Lung microvascular endothelial cell (primary cell): Measurements from ENCODE around the gene PSENEN. TPM values are rescaled to one million over a fixed set of nuclear protein-coding genes. Genes with fewer than 3 reads are reported as not detected.
A peak's percentile ranks its signal among the peaks of the same experiment; 100 is the strongest.

Experiments used
- DNase-seq, 2 donors: peaks; one replicate each; pipeline versions ENCODE4 v3.0.0 to v3.0.0-alpha.2; 2010; ENCODE audit warnings: low read depth in 2 of 2
- total RNA-seq: library from RNA; depleted of rRNA; stranded (reverse); fragments of >200 nt; gene quantifications from 2 replicates; pipeline ENCODE4 v1.2.1, GENCODE V29; 2014

Gene PSENEN
- total RNA-seq, 1 donor from 2014 or later: 16.5 TPM

DNA sequence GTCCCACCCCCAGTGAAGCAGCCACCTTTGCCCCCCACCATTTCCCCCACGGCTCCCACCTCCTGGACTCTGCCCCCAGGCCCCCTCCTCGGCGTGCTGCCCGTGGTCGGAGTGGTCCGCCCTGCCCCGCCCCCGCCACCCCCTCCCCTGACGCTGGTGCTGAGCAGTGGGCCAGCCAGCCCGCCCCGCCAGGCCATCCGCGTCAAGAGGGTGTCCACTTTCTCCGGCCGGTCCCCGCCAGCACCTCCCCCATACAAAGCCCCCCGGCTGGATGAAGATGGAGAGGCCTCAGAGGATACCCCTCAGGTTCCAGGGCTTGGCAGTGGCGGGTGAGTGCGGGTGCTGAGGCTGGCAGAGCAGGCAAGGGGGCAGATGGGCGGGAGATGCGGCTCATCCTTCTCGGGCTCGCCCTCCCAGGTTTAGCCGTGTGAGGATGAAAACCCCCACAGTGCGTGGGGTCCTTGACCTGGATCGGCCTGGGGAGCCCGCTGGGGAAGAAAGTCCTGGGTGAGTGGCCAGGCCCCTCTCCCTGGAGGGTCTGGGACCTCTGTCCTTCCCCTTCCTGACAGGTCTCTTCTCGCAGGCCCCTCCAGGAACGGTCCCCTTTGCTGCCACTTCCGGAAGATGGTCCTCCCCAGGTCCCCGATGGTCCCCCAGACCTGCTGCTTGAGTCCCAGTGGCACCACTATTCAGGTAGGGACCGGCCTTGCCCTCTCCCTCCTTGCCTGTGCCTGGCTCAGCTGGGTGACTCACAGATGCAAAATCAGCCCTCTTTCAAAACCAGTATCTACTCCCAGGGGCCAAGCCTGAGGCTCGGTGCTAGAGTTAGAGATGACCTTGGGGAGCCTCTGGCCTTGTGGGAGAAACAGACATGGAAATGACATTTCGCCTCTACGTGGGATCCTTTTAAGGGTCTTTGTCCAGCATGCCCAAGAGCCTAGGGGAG is 12.0 kb upstream of the PSENEN start:
- DNase-seq: no peak

DNA sequence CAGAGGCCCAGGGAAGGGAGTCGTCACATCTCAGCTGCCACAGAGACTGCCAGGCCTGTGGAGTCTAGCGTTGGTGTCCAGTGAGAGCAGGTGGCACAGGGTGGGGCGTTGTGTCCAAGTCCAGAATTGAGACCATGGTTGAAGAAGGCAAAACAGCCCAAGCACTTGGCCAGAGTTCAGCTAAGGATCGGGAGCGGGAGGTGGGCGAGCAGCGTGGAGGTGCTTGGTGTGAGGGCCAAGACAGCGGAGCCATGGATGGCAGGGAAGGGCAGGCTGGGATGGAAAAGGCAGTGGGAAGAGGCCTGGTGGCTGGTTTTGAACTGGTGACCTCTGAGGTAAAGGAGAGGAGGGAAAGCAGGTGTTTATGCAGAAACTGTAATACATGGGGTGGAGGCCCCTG is 11.2 kb upstream of the PSENEN start:
- no peak for DNase-seq

DNA sequence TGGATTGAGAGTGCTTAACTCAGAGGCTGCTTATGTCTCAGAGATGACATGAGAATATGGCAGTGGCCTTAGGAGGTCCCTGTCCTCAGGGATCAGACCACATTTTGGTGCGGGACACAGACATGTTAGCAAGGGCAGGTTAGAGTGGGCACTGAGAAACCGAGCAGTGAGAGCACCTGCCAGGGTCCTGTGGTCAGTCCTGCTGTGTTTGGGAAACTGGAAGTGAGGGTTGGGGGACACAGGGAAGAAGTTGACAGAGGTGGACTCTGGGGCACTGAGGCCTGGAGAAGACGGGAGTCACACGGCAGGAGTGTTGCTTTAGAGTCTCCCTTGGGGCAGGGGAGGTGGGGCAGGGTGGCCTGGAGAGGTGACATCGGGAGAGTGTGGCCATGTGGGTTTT is 10.6 kb upstream of the PSENEN start:
- no peak for DNase-seq

DNA sequence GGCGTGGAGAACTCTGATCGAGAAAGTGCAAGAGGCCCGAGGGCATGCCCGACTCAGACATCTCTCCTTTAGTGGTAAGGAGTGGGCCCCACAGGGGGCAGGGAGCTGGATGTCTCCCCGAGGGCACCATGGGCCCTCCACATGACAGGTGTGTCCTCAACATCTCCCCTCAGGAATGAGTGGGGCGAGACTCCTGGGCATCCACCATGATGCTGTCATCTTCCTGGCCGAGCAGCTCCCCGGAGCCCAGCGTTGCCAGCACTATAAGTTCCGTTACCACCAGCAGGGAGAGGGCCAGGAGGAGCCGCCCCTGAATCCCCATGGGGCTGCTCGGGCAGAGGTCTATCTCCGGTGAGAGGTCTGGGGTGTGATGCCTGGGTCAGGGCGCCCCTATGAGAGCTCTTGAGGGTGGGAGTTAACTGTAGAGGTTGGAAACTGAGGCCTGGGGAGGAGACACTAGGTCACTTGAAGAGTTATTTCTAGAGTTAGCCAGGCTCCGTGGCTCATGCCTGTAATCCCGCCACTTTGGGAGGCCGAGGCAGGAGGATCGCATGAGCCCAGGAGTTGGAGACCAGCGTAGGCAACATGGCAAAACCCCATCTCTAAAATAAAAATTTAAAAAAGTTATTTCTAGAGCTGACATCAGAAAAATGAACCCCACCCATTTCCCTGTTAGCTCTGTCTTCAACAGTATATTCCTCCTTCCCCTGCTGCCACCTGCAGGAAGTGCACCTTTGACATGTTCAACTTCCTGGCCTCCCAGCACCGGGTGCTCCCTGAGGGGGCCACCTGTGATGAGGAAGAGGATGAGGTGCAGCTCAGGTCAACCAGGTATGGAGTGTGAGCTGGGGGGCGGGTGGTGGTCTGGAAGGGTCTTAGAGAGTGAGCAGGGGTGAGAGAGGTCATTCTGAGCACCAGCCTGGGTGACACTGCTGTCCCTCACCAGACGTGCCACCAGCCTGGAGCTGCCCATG is 8.3 kb upstream of the PSENEN start:
- no peak for DNase-seq

DNA sequence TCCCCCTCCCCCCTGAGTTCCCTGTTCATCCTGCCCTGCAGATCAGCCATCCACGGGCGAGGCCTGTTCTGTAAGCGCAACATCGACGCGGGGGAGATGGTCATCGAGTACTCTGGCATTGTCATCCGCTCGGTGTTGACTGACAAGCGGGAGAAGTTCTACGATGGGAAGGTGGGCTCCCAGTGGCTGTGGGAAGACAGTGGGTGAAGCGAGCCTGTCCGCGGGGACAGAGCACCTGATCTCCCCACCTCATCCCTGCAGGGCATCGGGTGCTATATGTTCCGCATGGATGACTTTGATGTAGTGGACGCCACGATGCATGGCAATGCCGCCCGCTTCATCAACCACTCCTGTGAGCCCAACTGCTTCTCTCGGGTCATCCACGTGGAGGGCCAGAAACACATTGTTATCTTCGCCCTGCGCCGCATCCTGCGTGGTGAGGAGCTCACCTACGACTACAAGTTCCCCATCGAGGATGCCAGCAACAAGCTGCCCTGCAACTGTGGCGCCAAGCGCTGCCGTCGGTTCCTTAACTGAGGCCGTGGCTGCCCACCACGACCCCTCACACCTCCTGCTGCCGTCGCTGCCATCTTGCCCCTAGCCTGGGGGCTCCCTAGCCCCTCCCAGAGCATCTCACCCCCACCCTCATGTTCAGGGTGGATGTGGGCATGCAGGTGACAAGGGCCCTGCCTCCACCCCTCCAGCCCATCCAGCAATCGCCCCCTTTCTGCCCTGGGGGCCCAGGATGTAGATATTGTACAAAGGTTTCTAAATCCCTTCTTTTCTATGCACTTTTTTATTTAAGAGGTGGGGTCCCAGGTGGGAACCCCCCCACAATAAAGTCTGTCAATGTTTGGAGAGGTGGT is 7.2 kb upstream of the PSENEN start:
- no peak for DNase-seq

DNA sequence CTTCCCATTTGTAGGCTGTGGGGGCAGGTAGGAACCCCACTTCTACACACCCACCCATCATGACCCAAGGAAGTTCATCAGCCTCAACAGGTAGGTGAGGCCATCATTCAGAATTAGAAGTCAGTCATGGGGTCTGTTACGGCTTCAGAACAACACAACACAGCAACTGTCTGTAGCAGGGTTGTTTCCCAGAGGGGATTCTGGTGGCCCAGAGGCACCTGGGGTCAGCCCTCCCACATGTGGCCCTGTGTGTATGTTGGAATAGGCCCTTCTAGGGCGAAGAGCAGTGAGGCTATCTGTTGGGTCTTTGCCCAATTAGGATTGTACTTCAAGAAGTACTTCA is 6.6 kb upstream of the PSENEN start:
- DNase-seq: no peak

DNA sequence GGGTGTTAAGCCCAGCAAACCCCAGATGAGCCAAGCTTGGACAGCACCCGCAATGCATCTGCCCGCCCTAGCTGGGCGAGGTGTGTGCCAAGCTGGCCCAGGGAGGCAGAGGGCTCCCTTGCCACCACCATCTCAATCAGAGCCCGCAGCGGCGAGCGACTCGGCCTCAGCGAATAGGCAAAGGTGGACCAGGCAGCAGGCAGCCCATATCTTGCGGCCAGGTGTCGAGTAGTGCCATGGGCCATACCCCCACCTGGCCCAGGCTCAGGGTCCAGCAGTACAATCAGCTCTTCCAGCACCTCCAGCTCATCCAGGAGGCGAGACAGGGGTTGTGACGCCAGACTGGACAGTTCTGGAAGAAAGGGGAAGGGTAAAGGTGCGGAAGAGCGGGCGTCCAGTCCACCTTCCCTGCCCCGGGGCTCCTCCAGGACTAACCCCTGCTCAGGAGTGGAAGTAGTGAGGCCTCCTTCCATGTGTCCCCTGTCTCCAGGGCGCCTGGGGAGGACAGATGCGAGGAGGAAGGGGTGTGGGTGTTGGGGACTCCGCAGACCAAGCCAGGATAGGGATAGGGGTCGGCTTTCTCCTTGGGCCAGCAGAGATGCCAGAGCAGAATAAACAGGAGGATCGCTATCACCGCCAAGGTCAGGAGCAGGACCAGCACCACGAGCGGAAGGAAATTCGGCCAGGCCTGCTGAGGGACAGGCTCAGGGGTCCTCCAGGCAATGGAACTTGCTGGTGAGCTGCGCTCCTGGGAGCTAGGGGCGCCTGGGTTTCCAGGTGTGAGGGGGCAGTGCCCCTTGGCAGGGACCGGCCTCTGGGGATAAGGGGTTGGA is 6.0 kb upstream of the PSENEN start:
- DNase-seq: no peak

DNA sequence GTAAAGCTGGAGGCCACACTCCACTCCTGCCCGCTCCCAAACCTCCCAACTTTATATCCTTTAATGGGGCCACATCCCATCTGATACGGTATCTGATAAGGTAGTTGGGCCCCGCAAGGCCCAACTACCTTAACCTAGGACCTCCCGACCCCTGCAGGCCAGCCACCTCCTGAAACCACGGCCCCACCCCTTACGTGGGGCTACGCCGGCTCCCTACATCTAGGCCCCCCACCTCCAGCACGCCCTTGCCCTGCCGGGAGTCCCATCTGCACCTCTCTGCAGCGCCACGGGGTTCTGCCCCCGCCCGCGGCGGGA is 5.4 kb upstream of the PSENEN start:
- DNase-seq: no peak

DNA sequence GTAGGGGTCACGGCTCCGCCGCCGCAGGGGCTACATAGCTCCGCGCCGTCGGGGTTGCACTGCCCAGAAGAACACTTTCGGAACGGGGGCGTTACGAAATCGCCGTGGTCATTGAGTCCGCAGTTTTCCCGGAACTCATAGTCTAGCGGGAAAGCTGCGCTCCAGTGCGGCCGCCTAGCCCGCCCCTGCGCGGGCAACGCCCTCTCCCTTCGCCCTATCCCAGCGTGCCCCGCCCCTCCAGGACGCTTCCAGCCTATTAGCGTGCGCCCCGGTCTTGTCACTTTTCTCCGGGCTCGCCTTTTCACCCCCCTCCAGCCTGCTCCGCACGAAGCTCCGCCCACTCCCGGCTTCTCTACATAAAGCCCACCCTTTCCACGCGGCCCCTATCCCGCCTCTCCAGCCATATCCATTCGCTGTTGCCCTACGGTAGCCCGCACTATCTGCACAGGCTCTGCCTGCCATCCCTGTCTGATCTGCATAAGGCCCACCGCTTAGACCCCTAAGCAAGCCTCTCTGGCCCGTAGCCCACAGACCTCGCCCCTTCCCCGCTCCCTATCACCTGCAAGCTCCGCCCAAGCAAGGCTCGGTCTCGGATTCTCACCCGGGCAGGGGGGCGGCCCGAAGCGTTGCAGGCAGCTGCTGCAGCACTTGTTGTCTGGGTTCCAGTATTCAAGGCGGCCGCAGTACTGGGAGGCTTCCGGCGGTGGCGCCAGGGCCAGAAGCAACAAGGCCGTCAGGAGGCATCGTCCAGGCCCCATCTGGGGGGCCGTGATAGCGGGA is 4.8 kb upstream of the PSENEN start:
- DNase-seq: peak; percentile 95 to 97

DNA sequence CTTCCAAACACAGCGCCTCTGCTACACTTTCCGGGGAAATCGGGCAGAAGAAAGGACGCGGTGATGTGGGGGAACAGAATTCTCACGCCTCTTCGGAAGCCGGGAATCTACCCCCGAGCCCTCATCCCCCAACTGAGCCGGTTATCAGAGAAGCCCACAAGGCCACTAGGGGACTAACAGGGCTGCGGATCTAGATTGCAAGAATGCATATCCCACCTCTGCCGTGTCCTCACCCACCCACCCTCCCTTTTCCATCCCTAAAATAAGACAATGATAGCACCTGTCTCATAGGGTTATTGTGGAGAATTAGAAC is 4.3 kb upstream of the PSENEN start:
- no peak for DNase-seq

DNA sequence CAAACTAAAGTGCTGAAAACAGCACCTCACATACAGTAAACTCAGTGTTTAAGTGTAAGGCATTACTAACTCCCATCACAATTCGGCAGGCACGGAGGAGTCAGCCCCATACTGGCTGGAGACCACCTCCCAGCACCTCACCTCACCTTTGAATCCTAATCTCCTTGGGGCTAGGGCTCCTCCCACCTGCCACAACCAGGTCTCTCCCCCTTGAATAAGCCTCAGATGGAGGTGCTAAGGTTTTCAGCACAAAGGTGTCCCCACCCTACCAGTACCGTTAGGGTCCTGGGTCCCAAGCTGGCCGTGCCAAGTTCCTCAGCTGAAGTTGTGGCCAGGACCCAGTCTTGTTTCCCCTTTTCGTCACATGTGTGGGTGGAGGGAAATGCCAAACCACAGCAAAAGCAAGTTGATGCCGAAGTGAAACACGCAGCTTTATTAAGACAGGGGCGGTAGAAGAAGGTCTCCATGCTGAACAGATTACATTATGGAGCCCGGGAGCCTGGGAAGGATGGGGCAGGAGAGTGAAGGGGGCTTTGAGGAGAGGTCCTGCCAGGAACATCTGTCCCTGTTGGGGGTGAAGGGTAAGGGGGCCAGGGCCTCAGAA is 3.2 kb upstream of the PSENEN start, which contains the start of gene IGFLR1:
TSS of gene IGFLR1 (minus strand) at position 332 of the 604 bp plus-strand sequence. CDS start 1,272 bp downstream, outside the sequence.
- DNase-seq: no peak

DNA sequence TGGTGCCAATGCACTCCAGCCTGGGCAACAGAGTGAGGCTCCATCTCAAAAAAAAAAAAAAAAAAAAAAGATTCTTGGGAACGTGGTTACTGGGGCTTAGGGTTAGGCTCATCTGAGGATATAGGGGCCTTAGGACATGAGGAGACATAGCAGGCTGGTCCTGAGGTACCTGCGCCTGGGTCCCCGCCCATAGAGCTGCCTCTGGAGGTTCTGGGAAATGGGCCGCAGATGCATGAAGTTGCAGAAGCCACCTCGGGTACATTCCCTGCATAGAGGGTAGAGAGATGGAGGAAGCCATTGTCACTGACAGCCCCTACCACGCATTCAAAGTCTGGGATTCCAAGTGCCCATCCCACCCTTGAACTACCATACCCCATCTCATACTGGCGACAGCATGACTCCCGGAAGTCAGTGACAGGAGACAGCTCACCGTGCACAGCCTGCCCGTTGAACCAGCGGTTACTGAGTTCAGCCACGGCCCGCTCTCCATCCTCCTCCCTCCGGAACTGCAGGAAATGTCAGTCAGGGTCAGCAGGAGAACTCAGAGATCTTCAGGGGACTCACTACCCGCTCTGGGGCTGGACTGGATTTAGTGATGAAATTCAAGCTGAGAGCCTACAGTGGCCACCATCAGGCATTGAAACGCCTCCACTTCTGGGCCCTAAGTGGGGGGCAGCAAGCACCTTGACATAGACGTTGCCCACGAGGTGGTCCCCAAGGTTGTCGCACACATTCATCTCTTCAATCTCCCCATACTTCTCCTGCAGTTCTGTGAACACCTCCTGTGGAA is 1.6 kb upstream of the PSENEN start:
- DNase-seq: no peak

DNA sequence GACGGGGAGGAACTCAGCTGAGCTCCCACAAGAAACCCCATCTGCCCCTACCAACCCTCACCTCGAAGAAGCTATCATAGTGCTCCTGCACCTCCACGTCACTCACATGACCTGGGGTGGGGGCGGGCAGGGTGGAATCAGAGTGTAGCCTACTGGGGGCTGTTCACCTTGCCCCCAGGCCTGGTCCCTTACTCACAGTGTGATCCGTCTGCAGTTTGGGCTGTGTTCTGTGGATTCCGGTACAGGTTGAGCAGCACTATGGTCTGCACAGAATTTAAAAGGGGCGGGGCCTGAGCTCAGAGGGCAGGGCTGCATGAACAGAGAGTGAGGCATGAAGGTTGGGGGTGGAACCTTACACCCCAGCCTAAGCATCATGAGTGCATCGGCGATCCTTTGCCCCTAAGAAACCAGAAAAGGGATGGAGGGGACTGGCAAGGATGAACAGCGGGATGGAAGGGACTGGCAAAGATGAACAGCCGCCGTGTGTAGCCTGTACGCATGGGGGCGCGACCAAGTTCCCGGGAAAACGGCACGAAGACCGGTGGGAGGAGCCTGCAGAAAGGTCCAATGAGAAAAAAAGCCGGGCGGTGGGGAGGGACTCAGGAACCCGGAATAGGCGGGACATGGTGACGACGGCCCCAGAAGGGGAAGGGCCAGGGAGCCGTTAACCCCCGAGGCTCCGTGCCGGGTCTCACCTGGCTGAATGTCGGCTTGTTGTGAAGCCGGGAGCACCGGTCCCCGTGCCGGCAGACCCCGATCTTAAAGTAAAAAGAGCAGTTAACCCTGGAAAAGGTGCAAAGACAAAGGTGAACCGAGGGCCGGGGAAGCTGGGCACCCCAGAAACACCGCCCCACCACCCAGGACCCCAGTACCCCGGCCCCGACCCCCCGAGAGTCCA is 772 bp upstream of the PSENEN start:
- peak; percentile 97 to 98 for DNase-seq

DNA sequence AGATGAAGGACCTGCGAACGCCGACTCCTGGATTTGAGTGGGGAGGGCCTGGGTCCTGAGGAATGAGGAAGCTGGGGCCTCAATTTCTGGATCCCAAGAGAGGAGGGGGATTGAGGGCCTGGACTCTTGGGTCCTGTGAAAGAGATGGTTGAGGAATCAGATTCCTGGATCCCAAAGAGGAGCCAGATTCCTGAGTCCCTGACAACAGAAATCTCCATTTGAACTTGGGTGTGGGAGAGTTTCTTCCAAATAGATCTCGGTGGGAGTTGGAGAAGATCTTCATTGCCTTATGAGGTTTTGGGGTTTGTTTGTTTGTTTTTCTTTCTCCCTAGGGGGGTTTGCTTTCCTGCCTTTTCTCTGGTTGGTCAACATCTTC is 624 bp downstream of the PSENEN start:
- no peak for DNase-seq

DNA sequence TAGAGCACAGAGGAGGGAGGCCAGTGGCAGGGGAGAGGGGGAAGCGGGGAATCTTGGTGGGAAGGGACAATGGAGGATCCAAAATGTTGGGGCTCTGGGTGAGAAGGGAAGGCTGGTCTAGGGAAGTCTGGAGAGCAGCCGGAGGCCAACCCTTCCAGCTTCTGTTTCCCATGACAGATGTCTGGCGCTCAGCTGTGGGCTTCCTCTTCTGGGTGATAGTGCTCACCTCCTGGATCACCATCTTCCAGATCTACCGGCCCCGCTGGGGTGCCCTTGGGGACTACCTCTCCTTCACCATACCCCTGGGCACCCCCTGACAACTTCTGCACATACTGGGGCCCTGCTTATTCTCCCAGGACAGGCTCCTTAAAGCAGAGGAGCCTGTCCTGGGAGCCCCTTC is 1.1 kb downstream of the PSENEN start:
- no peak for DNase-seq

DNA sequence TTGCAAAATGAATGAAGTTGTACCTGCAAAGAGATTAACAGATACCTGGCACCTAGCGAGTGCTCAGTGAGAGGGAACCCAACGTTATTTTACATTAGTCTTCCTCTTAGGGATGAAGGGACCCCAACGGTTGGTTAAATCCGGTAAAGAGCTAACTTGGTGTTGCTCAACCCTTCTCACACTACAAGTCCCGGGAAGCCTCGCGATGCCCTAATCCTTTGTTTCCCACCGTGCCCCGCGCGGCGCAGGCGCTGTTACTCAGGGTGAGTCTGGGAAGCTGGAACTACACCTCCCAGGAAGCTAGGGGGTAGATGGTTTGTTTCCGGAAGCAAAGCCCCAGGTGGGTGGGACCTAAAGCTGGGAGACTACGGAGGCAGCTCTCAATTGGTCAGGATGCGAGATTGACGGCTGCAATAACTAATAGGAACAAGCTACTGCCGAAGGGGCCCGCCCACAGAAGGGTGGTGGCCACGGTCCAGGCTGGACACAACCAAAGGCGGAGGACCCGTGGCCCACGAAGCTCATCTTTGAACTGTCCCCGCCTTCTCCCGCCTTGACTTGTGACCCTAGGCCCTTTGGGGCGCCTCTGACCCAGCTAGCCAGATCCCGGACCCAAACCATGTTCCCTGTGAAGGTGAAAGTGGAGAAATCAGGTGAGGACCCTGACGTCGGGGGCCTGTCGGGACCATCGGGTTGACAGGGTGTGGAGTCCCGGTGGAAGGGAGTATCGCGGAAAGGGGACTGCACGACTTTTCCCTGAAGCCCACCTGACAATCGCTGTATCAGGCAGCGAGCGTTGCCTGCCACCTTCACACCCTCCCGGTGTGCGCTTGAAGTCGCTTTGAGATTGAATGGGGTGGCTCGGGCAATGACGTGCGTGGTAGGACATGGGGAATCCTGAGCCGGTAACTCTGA is 2.9 kb downstream of the PSENEN start, which contains the start of gene LIN37:
TSS of gene LIN37 (plus strand) at position 471 of the 915 bp plus-strand sequence. CDS start at position 620, 149 bp downstream.
- peak; percentile 99 to 100 for DNase-seq
